OCI-LY7 (cell line): ENCODE data around the gene GULP1.

Experiments
- CTCF ChIP-seq: fragments of 200-600 bp; sonication (generic); conservative IDR thresholded peaks from 2 replicates; pipeline ENCODE4 v1.5.1; 2014; ENCODE audit warnings: mild to moderate bottlenecking, antibody characterized with exemption, low read length, moderate library complexity, mixed read lengths
- EZH2phosphoT487 ChIP-seq: fragments of 200-600 bp; sonication (generic); IDR thresholded peaks from 2 replicates; pipeline ENCODE4 v1.6.1; 2018; ENCODE audit warnings: low read depth, borderline replicate concordance, mild to moderate bottlenecking, mixed run types, antibody characterized with exemption, low read length, moderate library complexity, mixed read lengths

GRCh38 chr2:188322569-188323551, 31.2 kb downstream of the GULP1 start:
- TF ChIP-seq CTCF (no peak), EZH2phosphoT487 (no peak)
